Fibroblast of lung (primary cell): ENCODE data around the gene C1QTNF9. TPM values are rescaled to one million over a fixed set of nuclear protein-coding genes. Genes with fewer than 3 reads are reported as not detected.
"Not testable (repeated sequence)": the region's sequence is repeated elsewhere in the genome, so short reads cannot be mapped to it uniquely, and the experiment has no call there.

Experiments
- DNase-seq, 2 donors: peaks; one replicate each; pipeline versions ENCODE4 v3.0.0 to v3.0.0-alpha.2; 2010; ENCODE audit warnings: low read depth in 2 of 2
- H2AFZ ChIP-seq: 2 replicates; pipeline ENCODE4 v1.5.1; 2012; ENCODE audit warnings: low read length, control low read depth, inconsistent platforms
- H3K27ac ChIP-seq: 2 replicates; pipeline ENCODE4 v1.5.1; 2011; ENCODE audit warnings: low read length, control low read depth; ENCODE audit not compliant: insufficient read depth
- H3K27me3 ChIP-seq: 2 replicates; pipeline ENCODE4 v1.5.1; 2011; ENCODE audit warnings: mild to moderate bottlenecking, low read length; ENCODE audit not compliant: control insufficient read depth, insufficient read depth
- H3K36me3 ChIP-seq: 2 replicates; pipeline ENCODE4 v1.5.1; 2011; ENCODE audit warnings: low read length; ENCODE audit not compliant: control insufficient read depth, insufficient read depth
- H3K4me1 ChIP-seq: 2 replicates; pipeline ENCODE4 v1.5.1; 2011; ENCODE audit warnings: low read length; ENCODE audit not compliant: control insufficient read depth, insufficient read depth; ENCODE audit errors: extremely low read depth
- H3K4me2 ChIP-seq: 2 replicates; pipeline ENCODE4 v1.5.1; 2011; ENCODE audit warnings: low read length, control low read depth; ENCODE audit not compliant: insufficient read depth; ENCODE audit errors: extremely low read depth
- H3K4me3 ChIP-seq, 4 experiments: fragments of 200-600 bp in 1 of 4; sonication (generic) in 1 of 4; replicated peaks in 1 of 4; 2 replicates each; pipeline ENCODE4 v1.5.1; 2011 to 2016; ENCODE audit warnings: low read length in 4 of 4, low read depth in 3 of 4, mild to moderate bottlenecking in 3 of 4, control low read depth in 2 of 4, inconsistent platforms in 1 of 4, mixed read lengths in 1 of 4; ENCODE audit not compliant: insufficient read depth in 1 of 4; ENCODE audit errors: control extremely low read depth in 1 of 4
- H3K79me2 ChIP-seq: 2 replicates; pipeline ENCODE4 v1.5.1; 2012; ENCODE audit warnings: mild to moderate bottlenecking, low read length, inconsistent platforms; ENCODE audit not compliant: control insufficient read depth, insufficient read depth
- H3K9ac ChIP-seq: 2 replicates; pipeline ENCODE4 v1.5.1; 2011; ENCODE audit warnings: mild to moderate bottlenecking, low read length, control low read depth; ENCODE audit not compliant: insufficient read depth
- H3K9me3 ChIP-seq: 2 replicates; pipeline ENCODE4 v1.5.1; 2012; ENCODE audit warnings: low read depth, low read length; ENCODE audit not compliant: control insufficient read depth, insufficient read depth
- H4K20me1 ChIP-seq: 2 replicates; pipeline ENCODE4 v1.5.1; 2011; ENCODE audit warnings: low read length; ENCODE audit not compliant: control insufficient read depth, insufficient read depth; ENCODE audit errors: extremely low read depth
- EZH2 ChIP-seq: IDR thresholded peaks from 2 replicates; pipeline ENCODE4 v1.5.1; 2012; ENCODE audit warnings: low read length, control low read depth, mild to moderate bottlenecking; ENCODE audit errors: missing control alignments
- polyA plus RNA-seq, 2 donors: library from polyadenylated mRNA; depleted of rRNA in 1 of 2; stranded (reverse) in 1 of 2; unstranded in 1 of 2; fragments of >200 nt; gene quantifications; 2 replicates each; pipeline ENCODE4 v1.2.1, GENCODE V29; 2011 to 2012; ENCODE audit warnings: missing spikeins in 1 of 2
- total RNA-seq: library from RNA; depleted of rRNA; stranded (reverse); fragments of >200 nt; gene quantifications from 2 replicates; pipeline ENCODE4 v1.2.1, GENCODE V29; 2014
- TF ChIP-seq, protein P1 (sequence below), 2 donors: IDR thresholded peaks in 1 of 2; conservative IDR thresholded peaks in 1 of 2; 1 replicate in 1 of 2; 2 replicates in 1 of 2; pipeline ENCODE4 v1.5.1; 2011 to 2012; ENCODE audit warnings: low read length in 2 of 2, control low read depth in 1 of 2, inconsistent platforms in 1 of 2, low read depth in 1 of 2, mild to moderate bottlenecking in 1 of 2

C1QTNF9 gene
- total and polyA plus RNA-seq, 2 donors (not counting 1 experiment from before 2014, with no cell fraction given), result 0.51 TPM; not detected in 1

DNA sequence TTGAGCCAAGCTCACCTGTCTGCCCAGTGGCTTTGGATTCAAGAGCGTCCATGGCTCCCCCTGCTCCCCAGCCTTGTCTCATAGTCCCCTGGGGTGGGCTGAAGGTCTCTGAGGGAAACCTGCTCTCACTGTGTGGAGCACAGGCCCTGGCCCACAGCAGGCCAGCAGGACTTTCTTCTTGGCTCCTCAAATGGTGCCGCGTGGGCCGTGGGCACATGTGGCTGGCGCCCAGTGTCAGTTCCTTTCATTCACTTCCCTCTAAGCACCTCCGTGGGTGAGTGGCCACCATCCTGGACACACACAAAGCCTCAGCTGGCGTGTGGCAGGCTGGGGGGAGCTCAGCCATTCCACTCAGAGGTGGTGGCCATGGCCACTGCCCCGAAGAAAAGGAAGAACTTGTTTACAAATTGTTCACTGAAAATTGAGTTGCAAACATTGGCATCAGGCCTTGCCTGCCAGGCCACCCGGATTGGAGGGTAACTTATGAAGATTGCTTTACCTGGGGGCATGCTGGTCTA, 53.1 kb downstream of the C1QTNF9 start:
- Histone ChIP-seq H4K20me1 (no peaks in the 10 kb centered on the region), H3K79me2 (no peaks in the 10 kb centered on the region), H3K4me1 (no peaks in the 10 kb centered on the region), H3K9ac (no peak overlapping the region), H3K27ac (no peak overlapping the region), H2AFZ (no peak overlapping the region), H3K4me3 (no peak overlapping the region), H3K4me2 (no peak overlapping the region), H3K36me3 (no peaks in the 10 kb centered on the region), H3K9me3 (no peaks in the 10 kb centered on the region), H3K27me3 (no peaks in the 10 kb centered on the region)
- no peak for DNase-seq
- no peak for TF ChIP-seq EZH2
- TF ChIP-seq, protein P1, sequence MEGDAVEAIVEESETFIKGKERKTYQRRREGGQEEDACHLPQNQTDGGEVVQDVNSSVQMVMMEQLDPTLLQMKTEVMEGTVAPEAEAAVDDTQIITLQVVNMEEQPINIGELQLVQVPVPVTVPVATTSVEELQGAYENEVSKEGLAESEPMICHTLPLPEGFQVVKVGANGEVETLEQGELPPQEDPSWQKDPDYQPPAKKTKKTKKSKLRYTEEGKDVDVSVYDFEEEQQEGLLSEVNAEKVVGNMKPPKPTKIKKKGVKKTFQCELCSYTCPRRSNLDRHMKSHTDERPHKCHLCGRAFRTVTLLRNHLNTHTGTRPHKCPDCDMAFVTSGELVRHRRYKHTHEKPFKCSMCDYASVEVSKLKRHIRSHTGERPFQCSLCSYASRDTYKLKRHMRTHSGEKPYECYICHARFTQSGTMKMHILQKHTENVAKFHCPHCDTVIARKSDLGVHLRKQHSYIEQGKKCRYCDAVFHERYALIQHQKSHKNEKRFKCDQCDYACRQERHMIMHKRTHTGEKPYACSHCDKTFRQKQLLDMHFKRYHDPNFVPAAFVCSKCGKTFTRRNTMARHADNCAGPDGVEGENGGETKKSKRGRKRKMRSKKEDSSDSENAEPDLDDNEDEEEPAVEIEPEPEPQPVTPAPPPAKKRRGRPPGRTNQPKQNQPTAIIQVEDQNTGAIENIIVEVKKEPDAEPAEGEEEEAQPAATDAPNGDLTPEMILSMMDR (conservative IDR thresholded peaks at IDR 0.05 in 1 of 2, IDR thresholded peaks at IDR 0.05 in 1 of 2; ENCODE audit: low read depth in 1 of 2, low read length in 2 of 2), result no peak

DNA sequence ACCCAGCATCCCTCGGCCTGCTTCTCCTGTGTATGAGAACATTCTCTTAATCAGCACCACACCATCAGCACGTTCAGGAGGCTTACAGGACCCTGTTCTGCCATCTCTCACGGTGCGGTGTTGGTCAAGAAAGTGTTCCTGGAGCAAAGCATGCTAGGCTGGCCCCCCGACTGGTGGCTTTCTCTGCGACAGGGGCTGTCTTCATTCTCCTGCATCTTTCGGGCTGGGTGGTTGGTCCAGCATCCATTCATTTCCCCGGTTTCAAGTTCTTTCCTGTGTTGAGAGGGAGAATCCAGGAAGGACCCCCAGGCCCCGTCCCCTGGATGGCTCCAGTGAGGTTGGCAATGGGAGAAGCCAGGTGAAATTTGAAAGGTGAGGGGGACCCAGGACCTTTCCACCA, 55.8 kb downstream of the C1QTNF9 start:
- H3K4me3 ChIP-seq, result no peak overlapping the region
- H3K4me2 ChIP-seq, result no peak overlapping the region
- no peak overlapping the region for H3K9ac ChIP-seq
- no peaks in the 10 kb centered on the region for H4K20me1 ChIP-seq
- no peak overlapping the region for H2AFZ ChIP-seq
- TF ChIP-seq, protein P1 (conservative IDR thresholded peaks at IDR 0.05 in 1 of 2, IDR thresholded peaks at IDR 0.05 in 1 of 2; ENCODE audit: low read depth in 1 of 2, low read length in 2 of 2), result no peak
- TF ChIP-seq EZH2, result no peak
- no peaks in the 10 kb centered on the region for H3K27me3 ChIP-seq
- no peaks in the 10 kb centered on the region for H3K9me3 ChIP-seq
- no peak overlapping the region for H3K27ac ChIP-seq
- no peak for DNase-seq
- no peaks in the 10 kb centered on the region for H3K79me2 ChIP-seq
- no peaks in the 10 kb centered on the region for H3K36me3 ChIP-seq
- H3K4me1 ChIP-seq, result no peaks in the 10 kb centered on the region

DNA sequence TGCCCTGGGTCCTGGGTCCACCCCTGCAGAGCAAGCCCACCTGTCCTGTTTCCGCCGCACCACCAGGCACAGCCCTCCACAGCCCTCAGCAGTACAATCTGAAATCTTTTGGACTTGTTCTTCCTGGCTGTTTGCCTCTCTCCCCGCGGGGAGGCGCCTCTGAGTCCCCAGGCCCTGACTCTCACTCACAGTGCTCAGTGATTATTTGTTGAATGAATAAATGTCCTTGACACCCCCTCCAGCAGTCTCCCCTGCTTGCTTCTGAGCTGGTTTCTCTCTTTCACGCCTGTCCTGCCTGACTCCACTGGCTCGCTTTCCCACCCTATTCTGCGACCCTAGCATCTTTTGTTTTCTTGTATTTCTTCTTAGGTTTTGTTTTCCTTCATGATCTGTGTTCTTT, 56.9 kb downstream of the C1QTNF9 start:
- H3K9me3 ChIP-seq, DNase-seq, H3K9ac ChIP-seq, H3K27ac ChIP-seq, H3K4me3 ChIP-seq, H3K27me3 ChIP-seq, H3K36me3 ChIP-seq, H3K4me2 ChIP-seq, H3K79me2 ChIP-seq, H4K20me1 ChIP-seq, H3K4me1 ChIP-seq, H2AFZ ChIP-seq: not testable (repeated sequence)

DNA sequence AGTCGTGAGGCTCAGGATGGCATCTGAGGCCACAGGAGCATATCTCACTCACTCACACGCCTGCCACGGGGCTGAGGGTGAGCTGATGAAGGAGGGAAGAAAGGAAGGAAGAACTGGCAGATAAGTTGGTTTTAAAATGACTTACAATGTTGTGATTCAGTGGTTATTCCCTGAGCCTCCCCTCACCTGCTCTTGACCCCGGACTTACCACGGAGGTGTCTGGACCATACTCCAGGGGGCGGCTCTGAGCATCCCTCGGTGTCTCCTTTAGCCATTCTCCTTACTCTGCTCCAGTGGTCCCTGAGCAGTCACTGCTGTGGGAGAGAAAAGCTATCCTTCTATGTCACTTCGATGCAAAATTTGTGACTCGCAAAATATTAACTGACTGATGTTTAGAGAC, 61.9 kb downstream of the C1QTNF9 start:
- not testable (repeated sequence) for H4K20me1 ChIP-seq, H3K9me3 ChIP-seq, H3K9ac ChIP-seq, H3K27ac ChIP-seq, H3K27me3 ChIP-seq, H3K36me3 ChIP-seq, H3K79me2 ChIP-seq, H2AFZ ChIP-seq, H3K4me1 ChIP-seq, H3K4me3 ChIP-seq, H3K4me2 ChIP-seq, DNase-seq

Other genes with a start within 250 kb of the C1QTNF9 start
- 11.6 and 12.8 TPM in 2 replicates for gene SPATA13, start 148.9 kb upstream of the C1QTNF9 start, total RNA-seq
- 10.1 and 24.6 TPM in 2 replicates for gene SPATA13, start 148.9 kb upstream of the C1QTNF9 start, polyA plus RNA-seq
- 30.6 and 41.8 TPM in 2 replicates for gene PARP4, start 203.2 kb downstream of the C1QTNF9 start, total RNA-seq
- gene PARP4, start 203.2 kb downstream of the C1QTNF9 start, polyA plus RNA-seq, result 41.2 and 57.3 TPM in 2 replicates